SK-N-SH (cell line): ENCODE data around the gene EYA2.

ENCODE experiments used
- EZH2phosphoT487 ChIP-seq: fragments of 200-600 bp; sonication (generic); IDR thresholded peaks from 2 replicates; pipeline ENCODE4 v1.6.1; 2017; ENCODE audit warnings: low read depth, mixed run types, mild to moderate bottlenecking, antibody characterized with exemption, moderate library complexity, borderline replicate concordance
- GATA2 ChIP-seq: sonication (generic); formaldehyde crosslinking; IDR thresholded peaks from 2 replicates; pipeline ENCODE4 v1.5.0; 2020; ENCODE audit warnings: mild to moderate bottlenecking, missing genetic modification reagents
- NRF1 ChIP-seq: IDR thresholded peaks from 2 replicates; pipeline ENCODE4 v1.6.1; 2012; ENCODE audit warnings: low read depth, mild to moderate bottlenecking, low read length
- POLR2AphosphoS5 ChIP-seq: IDR thresholded peaks from 2 replicates; pipeline ENCODE4 v1.6.1; 2012; ENCODE audit warnings: low read depth, low read length
- RAD21 ChIP-seq: IDR thresholded peaks from 2 replicates; pipeline ENCODE4 v1.6.1; 2012; ENCODE audit warnings: mild to moderate bottlenecking, low read length
- RFX5 ChIP-seq: IDR thresholded peaks from 2 replicates; pipeline ENCODE4 v1.6.1; 2012; ENCODE audit warnings: mild to moderate bottlenecking, improper control_type of control experiment, low read length
- SMC3 ChIP-seq: IDR thresholded peaks from 2 replicates; pipeline ENCODE4 v1.6.1; 2012; ENCODE audit warnings: low read depth, low read length, improper control_type of control experiment
- TAF1 ChIP-seq: IDR thresholded peaks from 2 replicates; pipeline ENCODE4 v1.6.1; 2012; ENCODE audit warnings: low read depth, mild to moderate bottlenecking, low read length, moderate library complexity, borderline replicate concordance
- TF ChIP-seq, protein P1 (sequence below): fragments of 200-600 bp; sonication (generic); IDR thresholded peaks from 2 replicates; pipeline ENCODE4 v1.6.1; 2017; ENCODE audit warnings: antibody characterized with exemption, mild to moderate bottlenecking, moderate library complexity
- TF ChIP-seq, protein P2 (sequence below): IDR thresholded peaks from 2 replicates; pipeline ENCODE4 v1.4.0; 2012; ENCODE audit warnings: low read depth, borderline replicate concordance
- TF ChIP-seq, protein P3 (sequence below): fragments of 150-350 bp; IDR thresholded peaks from 2 replicates; pipeline ENCODE4 v1.6.1; 2017; ENCODE audit warnings: antibody characterized with exemption, low read length, low read depth, borderline replicate concordance
- TF ChIP-seq, protein P4 (sequence below): IDR thresholded peaks from 2 replicates; pipeline ENCODE4 v1.4.0; 2012; ENCODE audit warnings: low read depth, borderline replicate concordance
- TF ChIP-seq, protein P5 (sequence below): IDR thresholded peaks from 2 replicates; pipeline ENCODE4 v1.6.1; 2012; ENCODE audit warnings: mild to moderate bottlenecking, low read depth, low read length, moderate library complexity

DNA sequence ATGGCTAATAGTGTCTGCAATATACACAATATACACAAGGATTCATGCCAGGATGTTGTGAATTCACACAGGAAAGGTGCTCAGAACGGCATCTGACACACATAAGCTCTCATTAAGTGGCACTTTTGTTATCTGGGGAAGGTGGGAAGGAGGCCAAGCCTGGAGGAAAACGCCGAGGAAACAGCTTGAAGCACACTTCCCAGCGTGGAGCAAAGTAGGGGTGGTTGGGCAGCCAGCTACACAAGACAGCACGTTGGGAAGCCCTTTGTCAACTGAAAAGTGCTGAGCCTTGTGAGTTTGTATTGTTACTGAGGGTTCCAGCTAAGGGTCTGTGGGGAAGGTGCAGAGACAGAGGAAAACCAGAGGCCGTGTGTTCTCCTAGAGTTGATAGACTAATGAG, 280.9 kb downstream of the EYA2 start:
- TF ChIP-seq, protein P1, sequence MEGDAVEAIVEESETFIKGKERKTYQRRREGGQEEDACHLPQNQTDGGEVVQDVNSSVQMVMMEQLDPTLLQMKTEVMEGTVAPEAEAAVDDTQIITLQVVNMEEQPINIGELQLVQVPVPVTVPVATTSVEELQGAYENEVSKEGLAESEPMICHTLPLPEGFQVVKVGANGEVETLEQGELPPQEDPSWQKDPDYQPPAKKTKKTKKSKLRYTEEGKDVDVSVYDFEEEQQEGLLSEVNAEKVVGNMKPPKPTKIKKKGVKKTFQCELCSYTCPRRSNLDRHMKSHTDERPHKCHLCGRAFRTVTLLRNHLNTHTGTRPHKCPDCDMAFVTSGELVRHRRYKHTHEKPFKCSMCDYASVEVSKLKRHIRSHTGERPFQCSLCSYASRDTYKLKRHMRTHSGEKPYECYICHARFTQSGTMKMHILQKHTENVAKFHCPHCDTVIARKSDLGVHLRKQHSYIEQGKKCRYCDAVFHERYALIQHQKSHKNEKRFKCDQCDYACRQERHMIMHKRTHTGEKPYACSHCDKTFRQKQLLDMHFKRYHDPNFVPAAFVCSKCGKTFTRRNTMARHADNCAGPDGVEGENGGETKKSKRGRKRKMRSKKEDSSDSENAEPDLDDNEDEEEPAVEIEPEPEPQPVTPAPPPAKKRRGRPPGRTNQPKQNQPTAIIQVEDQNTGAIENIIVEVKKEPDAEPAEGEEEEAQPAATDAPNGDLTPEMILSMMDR: no peak
- no peak for TF ChIP-seq EZH2phosphoT487
- no peak for TF ChIP-seq SMC3
- TF ChIP-seq RFX5: no peak
- TF ChIP-seq, protein P2, sequence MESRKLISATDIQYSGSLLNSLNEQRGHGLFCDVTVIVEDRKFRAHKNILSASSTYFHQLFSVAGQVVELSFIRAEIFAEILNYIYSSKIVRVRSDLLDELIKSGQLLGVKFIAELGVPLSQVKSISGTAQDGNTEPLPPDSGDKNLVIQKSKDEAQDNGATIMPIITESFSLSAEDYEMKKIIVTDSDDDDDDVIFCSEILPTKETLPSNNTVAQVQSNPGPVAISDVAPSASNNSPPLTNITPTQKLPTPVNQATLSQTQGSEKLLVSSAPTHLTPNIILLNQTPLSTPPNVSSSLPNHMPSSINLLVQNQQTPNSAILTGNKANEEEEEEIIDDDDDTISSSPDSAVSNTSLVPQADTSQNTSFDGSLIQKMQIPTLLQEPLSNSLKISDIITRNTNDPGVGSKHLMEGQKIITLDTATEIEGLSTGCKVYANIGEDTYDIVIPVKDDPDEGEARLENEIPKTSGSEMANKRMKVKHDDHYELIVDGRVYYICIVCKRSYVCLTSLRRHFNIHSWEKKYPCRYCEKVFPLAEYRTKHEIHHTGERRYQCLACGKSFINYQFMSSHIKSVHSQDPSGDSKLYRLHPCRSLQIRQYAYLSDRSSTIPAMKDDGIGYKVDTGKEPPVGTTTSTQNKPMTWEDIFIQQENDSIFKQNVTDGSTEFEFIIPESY: no peak
- TF ChIP-seq, protein P3, sequence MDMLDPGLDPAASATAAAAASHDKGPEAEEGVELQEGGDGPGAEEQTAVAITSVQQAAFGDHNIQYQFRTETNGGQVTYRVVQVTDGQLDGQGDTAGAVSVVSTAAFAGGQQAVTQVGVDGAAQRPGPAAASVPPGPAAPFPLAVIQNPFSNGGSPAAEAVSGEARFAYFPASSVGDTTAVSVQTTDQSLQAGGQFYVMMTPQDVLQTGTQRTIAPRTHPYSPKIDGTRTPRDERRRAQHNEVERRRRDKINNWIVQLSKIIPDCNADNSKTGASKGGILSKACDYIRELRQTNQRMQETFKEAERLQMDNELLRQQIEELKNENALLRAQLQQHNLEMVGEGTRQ: no peak
- TF ChIP-seq, protein P4, sequence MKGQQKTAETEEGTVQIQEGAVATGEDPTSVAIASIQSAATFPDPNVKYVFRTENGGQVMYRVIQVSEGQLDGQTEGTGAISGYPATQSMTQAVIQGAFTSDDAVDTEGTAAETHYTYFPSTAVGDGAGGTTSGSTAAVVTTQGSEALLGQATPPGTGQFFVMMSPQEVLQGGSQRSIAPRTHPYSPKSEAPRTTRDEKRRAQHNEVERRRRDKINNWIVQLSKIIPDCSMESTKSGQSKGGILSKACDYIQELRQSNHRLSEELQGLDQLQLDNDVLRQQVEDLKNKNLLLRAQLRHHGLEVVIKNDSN: no peak
- no peak for TF ChIP-seq RAD21
- TF ChIP-seq POLR2AphosphoS5: no peak
- TF ChIP-seq GATA2 (CRISPR knock-in tag): no peak
- TF ChIP-seq NRF1: no peak
- no peak for TF ChIP-seq TAF1
- TF ChIP-seq, protein P5, sequence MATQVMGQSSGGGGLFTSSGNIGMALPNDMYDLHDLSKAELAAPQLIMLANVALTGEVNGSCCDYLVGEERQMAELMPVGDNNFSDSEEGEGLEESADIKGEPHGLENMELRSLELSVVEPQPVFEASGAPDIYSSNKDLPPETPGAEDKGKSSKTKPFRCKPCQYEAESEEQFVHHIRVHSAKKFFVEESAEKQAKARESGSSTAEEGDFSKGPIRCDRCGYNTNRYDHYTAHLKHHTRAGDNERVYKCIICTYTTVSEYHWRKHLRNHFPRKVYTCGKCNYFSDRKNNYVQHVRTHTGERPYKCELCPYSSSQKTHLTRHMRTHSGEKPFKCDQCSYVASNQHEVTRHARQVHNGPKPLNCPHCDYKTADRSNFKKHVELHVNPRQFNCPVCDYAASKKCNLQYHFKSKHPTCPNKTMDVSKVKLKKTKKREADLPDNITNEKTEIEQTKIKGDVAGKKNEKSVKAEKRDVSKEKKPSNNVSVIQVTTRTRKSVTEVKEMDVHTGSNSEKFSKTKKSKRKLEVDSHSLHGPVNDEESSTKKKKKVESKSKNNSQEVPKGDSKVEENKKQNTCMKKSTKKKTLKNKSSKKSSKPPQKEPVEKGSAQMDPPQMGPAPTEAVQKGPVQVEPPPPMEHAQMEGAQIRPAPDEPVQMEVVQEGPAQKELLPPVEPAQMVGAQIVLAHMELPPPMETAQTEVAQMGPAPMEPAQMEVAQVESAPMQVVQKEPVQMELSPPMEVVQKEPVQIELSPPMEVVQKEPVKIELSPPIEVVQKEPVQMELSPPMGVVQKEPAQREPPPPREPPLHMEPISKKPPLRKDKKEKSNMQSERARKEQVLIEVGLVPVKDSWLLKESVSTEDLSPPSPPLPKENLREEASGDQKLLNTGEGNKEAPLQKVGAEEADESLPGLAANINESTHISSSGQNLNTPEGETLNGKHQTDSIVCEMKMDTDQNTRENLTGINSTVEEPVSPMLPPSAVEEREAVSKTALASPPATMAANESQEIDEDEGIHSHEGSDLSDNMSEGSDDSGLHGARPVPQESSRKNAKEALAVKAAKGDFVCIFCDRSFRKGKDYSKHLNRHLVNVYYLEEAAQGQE: no peak
